H1 (cell line): ENCODE measurements around the gene KSR2. TPM values are rescaled to one million over a fixed set of nuclear protein-coding genes. Genes with fewer than 3 reads are reported as not detected.

Source experiments
- polyA plus RNA-seq, 7 experiments: library from polyadenylated mRNA; depleted of rRNA in 3 of 7; stranded (reverse) in 5 of 7; unstranded in 2 of 7; fragments of >200 nt in 5 of 7; fragments of 200-250 nt in 2 of 7; gene quantifications; 1 replicate in 5 of 7; 2 replicates in 1 of 7; 4 replicates in 1 of 7; pipeline versions ENCODE4 v1.2.1 to v1.2.3, GENCODE V29; 2011 to 2013; ENCODE audit warnings: missing spikeins in 2 of 7, mixed read lengths in 2 of 7
- total RNA-seq: library from RNA; stranded (reverse); fragmentation: NEBNext Ultra II Directional; extraction: Animal tissue kit (Norgen Biotek cat#: 25700); gene quantifications from 2 replicates; pipeline ENCODE4 v1.2.1, GENCODE V29; 2021
- TF ChIP-seq, protein P1 (sequence below): IDR thresholded peaks from 2 replicates; pipeline ENCODE4 v1.6.1; 2011; ENCODE audit warnings: low read depth, mild to moderate bottlenecking, low read length; ENCODE audit not compliant: insufficient read depth

KSR2 gene
- total and polyA plus RNA-seq, 2 of the 8 experiments (the other 6 are each of a cell fraction or from before 2014, with no cell fraction given), result 0.74 to 2.2 TPM

DNA sequence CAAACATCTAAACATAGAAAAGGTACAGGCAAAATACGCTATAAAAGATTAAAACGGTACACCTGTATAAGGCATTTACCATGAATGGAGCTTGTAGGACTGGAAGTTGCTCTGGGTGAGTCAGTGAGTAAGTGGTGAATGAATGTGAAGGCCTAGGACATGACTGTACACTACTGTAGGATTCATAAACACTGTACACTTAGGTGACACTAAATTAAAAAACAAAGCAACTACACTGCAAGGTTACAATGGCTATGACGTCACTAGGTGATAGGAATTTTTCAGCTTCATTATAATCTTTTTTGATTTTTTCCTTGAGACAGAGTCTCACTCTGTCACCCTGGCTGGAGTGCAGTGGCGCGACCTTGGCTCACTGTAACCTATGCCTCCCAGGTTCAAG, 269.2 kb downstream of the KSR2 start (continued):
- TF ChIP-seq, protein P1, sequence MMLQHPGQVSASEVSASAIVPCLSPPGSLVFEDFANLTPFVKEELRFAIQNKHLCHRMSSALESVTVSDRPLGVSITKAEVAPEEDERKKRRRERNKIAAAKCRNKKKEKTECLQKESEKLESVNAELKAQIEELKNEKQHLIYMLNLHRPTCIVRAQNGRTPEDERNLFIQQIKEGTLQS, result no peak
